A549 (cell line): ENCODE results near the gene CDHR5. TPM values are rescaled to one million over a fixed set of nuclear protein-coding genes. Genes with fewer than 3 reads are reported as not detected.

Experiments
- ATAC-seq, 2 experiments: fragments of 200-7000 bp in 1 of 2; fragments of >200 bp in 1 of 2; cut with Nextera tagmentation in 1 of 2; cut with Tn5 transposase in 1 of 2; 3 replicates each; pipeline versions ENCODE4 v1.8.0 to v1.9.1; 2018 to 2020; ENCODE audit warnings: mild to moderate bottlenecking in 1 of 2, moderate library complexity in 1 of 2
- CTCF ChIA-PET: fragments of 300-600 bp; sonication (Branson Sonifier 250); formaldehyde crosslinking; extraction: SDS; loops from one replicate; lab custom pipeline; 2021; ENCODE audit warnings: antibody characterized with exemption, inconsistent platforms; lab: Yijun Ruan, JAX
- POLR2A ChIA-PET: fragments of 350-600 bp; formaldehyde crosslinking; extraction: SDS; loops from one replicate; lab custom pipeline; 2021; ENCODE audit warnings: antibody characterized with exemption, inconsistent platforms; lab: Yijun Ruan, JAX
- DNase-seq, 2 experiments: peaks; one replicate each; pipeline versions ENCODE4 v3.0.0 to v3.0.0-alpha.2; 2011 to 2016; ENCODE audit warnings: low read depth in 1 of 2, low spot score in 1 of 2
- FAIRE-seq: peaks from 2 replicates; lab custom pipeline; 2011; peaks lifted over from hg19 to GRCh38; lab: Jason Lieb, UNC
- H3K27ac ChIP-seq, 2 experiments: fragments of >200 bp; sonication (Bioruptor Twin); formaldehyde crosslinking; 3 replicates each; pipeline ENCODE4 v1.5.1; 2016 to 2017
- H3K4me1 ChIP-seq: fragments of >200 bp; sonication (Bioruptor Twin); formaldehyde crosslinking; 3 replicates; pipeline ENCODE4 v1.6.1; 2016
- H3K4me2 ChIP-seq: fragments of >200 bp; sonication (Bioruptor Twin); formaldehyde crosslinking; 3 replicates; pipeline ENCODE4 v1.6.1; 2016
- H3K4me3 ChIP-seq: fragments of >200 bp; sonication (Bioruptor Twin); formaldehyde crosslinking; 3 replicates; pipeline ENCODE4 v1.5.1; 2016
- H3K9me3 ChIP-seq: fragments of >200 bp; sonication (Bioruptor Twin); formaldehyde crosslinking; 3 replicates; pipeline ENCODE4 v1.6.1; 2016
- CEBPB ChIP-seq, 2 experiments: fragments of >200 bp in 1 of 2; sonication (Bioruptor Twin) in 1 of 2; formaldehyde crosslinking in 1 of 2; IDR thresholded peaks; 2 replicates each; pipeline ENCODE4 v1.6.1; 2012 to 2016
- EHF ChIP-seq: fragments of 250-450 bp; sonication (Bioruptor Pico); IDR thresholded peaks from 2 replicates; pipeline ENCODE4 v1.5.0; 2020; ENCODE audit warnings: mild to moderate bottlenecking
- EP300 ChIP-seq, 2 experiments: fragments of >200 bp; sonication (Bioruptor Twin); formaldehyde crosslinking; IDR thresholded peaks; 2 replicates in 1 of 2; 3 replicates in 1 of 2; pipeline ENCODE4 v1.6.1; 2016 to 2017
- ESRRA ChIP-seq: fragments of 150-350 bp; IDR thresholded peaks from 2 replicates; pipeline ENCODE4 v1.6.1; 2014; ENCODE audit warnings: mild to moderate bottlenecking, low read length, borderline replicate concordance
- FOSB ChIP-seq: fragments of 250-450 bp; sonication (Bioruptor Pico); IDR thresholded peaks from 2 replicates; pipeline ENCODE4 v1.5.0; 2020; ENCODE audit warnings: mild to moderate bottlenecking, moderate library complexity
- GATA3 ChIP-seq: IDR thresholded peaks from 2 replicates; pipeline ENCODE4 v1.6.1; 2012; ENCODE audit warnings: borderline replicate concordance
- HDAC2 ChIP-seq: fragments of 200-600 bp; sonication (generic); IDR thresholded peaks from 2 replicates; pipeline ENCODE4 v1.6.1; 2016
- HOXB13 ChIP-seq: fragments of 250-450 bp; sonication (Bioruptor Pico); IDR thresholded peaks from 2 replicates; pipeline ENCODE4 v1.5.0; 2020; ENCODE audit warnings: low read depth, mild to moderate bottlenecking, moderate library complexity
- HOXB5 ChIP-seq: fragments of 250-450 bp; sonication (Bioruptor Pico); IDR thresholded peaks from 2 replicates; pipeline ENCODE4 v1.5.0; 2020; ENCODE audit warnings: mild to moderate bottlenecking, moderate library complexity
- JUN ChIP-seq, 2 experiments: fragments of >200 bp; sonication (Bioruptor Twin); formaldehyde crosslinking; IDR thresholded peaks; 2 replicates in 1 of 2; 3 replicates in 1 of 2; pipeline ENCODE4 v1.6.1; 2016 to 2017
- JUNB ChIP-seq: fragments of >200 bp; sonication (Bioruptor Twin); formaldehyde crosslinking; IDR thresholded peaks from 2 replicates; pipeline ENCODE4 v1.6.1; 2016
- KDM1A ChIP-seq: fragments of 200-600 bp; sonication (generic); IDR thresholded peaks from 2 replicates; pipeline ENCODE4 v1.6.1; 2016; ENCODE audit warnings: low read depth, mild to moderate bottlenecking
- MAZ ChIP-seq: fragments of 150-350 bp; IDR thresholded peaks from 2 replicates; pipeline ENCODE4 v1.6.1; 2014; ENCODE audit warnings: antibody characterized with exemption, low read depth, low read length, borderline replicate concordance
- NFE2L2 ChIP-seq: fragments of 150-350 bp; conservative IDR thresholded peaks from 2 replicates; pipeline ENCODE4 v1.6.1; 2014; ENCODE audit warnings: low read length
- PHF8 ChIP-seq: fragments of 200-600 bp; sonication (generic); IDR thresholded peaks from 2 replicates; pipeline ENCODE4 v1.6.1; 2016; ENCODE audit warnings: low read depth, mild to moderate bottlenecking, antibody characterized with exemption, moderate library complexity, borderline replicate concordance
- RCOR1 ChIP-seq: fragments of 150-350 bp; IDR thresholded peaks from 2 replicates; pipeline ENCODE4 v1.6.1; 2014; ENCODE audit warnings: antibody characterized with exemption, low read length, low read depth
- RFX5 ChIP-seq: fragments of 450-650 bp; IDR thresholded peaks from 2 replicates; pipeline ENCODE4 v1.7.1; 2014; ENCODE audit warnings: antibody characterized with exemption, mild to moderate bottlenecking, moderate library complexity
- SREBF2 ChIP-seq: fragments of 450-650 bp; IDR thresholded peaks from 2 replicates; pipeline ENCODE4 v1.6.1; 2014; ENCODE audit warnings: mild to moderate bottlenecking, moderate library complexity
- TP53 ChIP-seq: fragments of 250-450 bp; sonication (Bioruptor Pico); IDR thresholded peaks from 2 replicates; pipeline ENCODE4 v1.5.0; 2021; ENCODE audit warnings: mild to moderate bottlenecking, moderate library complexity
- ZC3H11A ChIP-seq: fragments of 450-650 bp; IDR thresholded peaks from 2 replicates; pipeline ENCODE4 v1.6.1; 2014; ENCODE audit warnings: antibody characterized with exemption, mild to moderate bottlenecking
- WGBS: methylation state at CpG from one replicate; pipeline ENCODE4 v1.1.6; 2017; ENCODE audit errors: missing lambda C conversion rate; 5-methylcytosine and 5-hydroxymethylcytosine counted together
- polyA plus RNA-seq, 4 experiments: library from polyadenylated mRNA; depleted of rRNA in 3 of 4; stranded (reverse); fragments of >200 nt; fragmentation: RNase III in 1 of 4; extraction: RNeasy Plus Mini Kit Qiagen cat#74134 plus additional on column Dnase treatment in 1 of 4; gene quantifications; 2 replicates in 3 of 4; 3 replicates in 1 of 4; pipeline ENCODE4 v1.2.3, GENCODE V29; 2011 to 2017
- TF ChIP-seq, protein P1 (sequence below): fragments of 200-600 bp; sonication (generic); IDR thresholded peaks from 2 replicates; pipeline ENCODE4 v1.6.1; 2016; ENCODE audit warnings: antibody characterized with exemption, mild to moderate bottlenecking, moderate library complexity
- TF ChIP-seq, protein P2 (sequence below): fragments of 150-350 bp; IDR thresholded peaks from 2 replicates; pipeline ENCODE4 v1.6.1; 2014; ENCODE audit warnings: low read depth, mild to moderate bottlenecking, low read length

The CDHR5 gene
- polyA plus RNA-seq, 2 of the 4 experiments (the other 2 are of a cell fraction): 0.08 to 0.12 TPM

DNA sequence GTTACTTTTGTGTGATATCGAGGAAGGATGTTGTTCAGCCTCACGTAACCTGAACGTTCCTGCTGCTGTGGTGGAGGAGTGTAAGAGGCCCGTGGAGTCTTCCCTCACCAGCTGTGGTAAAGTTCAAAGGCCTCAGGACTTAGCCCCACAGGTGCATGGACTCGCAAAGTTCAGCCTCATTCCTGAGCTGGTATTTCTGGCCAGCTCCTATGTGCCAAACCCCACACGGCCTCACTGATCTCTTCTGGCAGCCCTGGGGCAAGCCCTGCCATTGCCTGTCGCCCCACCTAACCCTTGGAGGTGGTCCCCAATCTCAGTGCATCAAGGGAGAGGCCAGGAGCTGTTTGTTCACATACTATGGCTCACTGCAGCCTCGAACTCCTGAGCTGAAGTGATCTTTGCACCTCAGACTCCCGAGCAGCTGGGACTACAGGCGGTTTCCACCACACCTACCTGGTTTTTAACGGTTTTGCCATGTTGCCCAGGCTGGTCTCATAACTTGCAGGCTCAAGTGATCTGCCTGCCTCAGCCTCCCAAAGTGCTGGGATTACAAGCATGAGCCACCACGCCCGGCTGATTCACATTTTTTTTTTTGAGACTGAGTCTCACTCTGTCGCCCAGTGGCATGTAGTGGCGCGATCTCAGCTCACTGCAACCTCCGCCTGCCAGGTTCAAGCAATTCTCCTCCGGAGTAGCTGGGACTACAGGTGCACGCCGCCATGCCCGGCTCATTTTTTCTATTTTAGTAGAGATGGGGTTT, 46.3 kb downstream of the CDHR5 start:
- POLR2A ChIA-PET: no interaction called here
- H3K4me1 ChIP-seq: peaks cover 26% of the 10 kb centered on the region
- WGBS: 77% methylated on average over 21 of the region's 21 CpGs
- FAIRE-seq (no peak), ATAC-seq (no peak), DNase-seq (no peak)
- peak overlapping the region in 1 of 2 experiments; percentile 98; a peak in 2 of 6 replicates for H3K27ac ChIP-seq
- H3K4me2 ChIP-seq: peak overlapping the region; percentile 88
- CTCF ChIA-PET: interaction anchor here (1.1 to 1.8 kb wide), 2 partner anchors 26 to 144 kb away, joined by 4 to 7 read pairs; no protein-coding TSS in a partner anchor
- peak overlapping the region; percentile 91 for H3K4me3 ChIP-seq
- H3K9me3 ChIP-seq: no peaks in the 10 kb centered on the region
- TF ChIP-seq JUN (IDR thresholded peaks at IDR 0.05) (no peak), JUNB (no peak), CEBPB (IDR thresholded peaks at IDR 0.05) (no peak), KDM1A (no peak)
- TF ChIP-seq, protein P1, sequence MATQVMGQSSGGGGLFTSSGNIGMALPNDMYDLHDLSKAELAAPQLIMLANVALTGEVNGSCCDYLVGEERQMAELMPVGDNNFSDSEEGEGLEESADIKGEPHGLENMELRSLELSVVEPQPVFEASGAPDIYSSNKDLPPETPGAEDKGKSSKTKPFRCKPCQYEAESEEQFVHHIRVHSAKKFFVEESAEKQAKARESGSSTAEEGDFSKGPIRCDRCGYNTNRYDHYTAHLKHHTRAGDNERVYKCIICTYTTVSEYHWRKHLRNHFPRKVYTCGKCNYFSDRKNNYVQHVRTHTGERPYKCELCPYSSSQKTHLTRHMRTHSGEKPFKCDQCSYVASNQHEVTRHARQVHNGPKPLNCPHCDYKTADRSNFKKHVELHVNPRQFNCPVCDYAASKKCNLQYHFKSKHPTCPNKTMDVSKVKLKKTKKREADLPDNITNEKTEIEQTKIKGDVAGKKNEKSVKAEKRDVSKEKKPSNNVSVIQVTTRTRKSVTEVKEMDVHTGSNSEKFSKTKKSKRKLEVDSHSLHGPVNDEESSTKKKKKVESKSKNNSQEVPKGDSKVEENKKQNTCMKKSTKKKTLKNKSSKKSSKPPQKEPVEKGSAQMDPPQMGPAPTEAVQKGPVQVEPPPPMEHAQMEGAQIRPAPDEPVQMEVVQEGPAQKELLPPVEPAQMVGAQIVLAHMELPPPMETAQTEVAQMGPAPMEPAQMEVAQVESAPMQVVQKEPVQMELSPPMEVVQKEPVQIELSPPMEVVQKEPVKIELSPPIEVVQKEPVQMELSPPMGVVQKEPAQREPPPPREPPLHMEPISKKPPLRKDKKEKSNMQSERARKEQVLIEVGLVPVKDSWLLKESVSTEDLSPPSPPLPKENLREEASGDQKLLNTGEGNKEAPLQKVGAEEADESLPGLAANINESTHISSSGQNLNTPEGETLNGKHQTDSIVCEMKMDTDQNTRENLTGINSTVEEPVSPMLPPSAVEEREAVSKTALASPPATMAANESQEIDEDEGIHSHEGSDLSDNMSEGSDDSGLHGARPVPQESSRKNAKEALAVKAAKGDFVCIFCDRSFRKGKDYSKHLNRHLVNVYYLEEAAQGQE: no peak
- TF ChIP-seq, all 56 proteins: peak for 0

DNA sequence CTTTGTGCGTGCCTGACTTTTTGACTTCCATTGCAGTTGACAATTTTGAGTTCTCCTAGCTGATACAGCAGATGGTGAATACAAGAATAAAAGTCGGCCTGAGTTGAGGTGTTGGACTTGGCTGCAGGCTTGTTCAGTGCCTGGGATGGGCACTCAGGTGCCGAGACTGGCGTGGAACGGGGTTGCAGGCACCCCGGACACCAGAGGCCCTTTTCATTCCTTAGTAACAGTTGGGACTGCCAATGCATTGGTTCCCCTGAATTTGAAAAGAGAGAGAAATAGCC, 47.2 kb downstream of the CDHR5 start:
- TF ChIP-seq HDAC2 (no peak), GATA3 (no peak), RFX5 (no peak), FOSB (CRISPR knock-in tag) (no peak), ZC3H11A (no peak), HOXB5 (no peak), ESRRA (no peak), SREBF2 (no peak), HOXB13 (CRISPR knock-in tag) (no peak), MAZ (no peak), NFE2L2 (no peak), EHF (no peak), RCOR1 (no peak), PHF8 (no peak), EP300 (IDR thresholded peaks at IDR 0.05) (no peak), TP53 (CRISPR knock-in tag) (no peak)
- TF ChIP-seq, protein P2, sequence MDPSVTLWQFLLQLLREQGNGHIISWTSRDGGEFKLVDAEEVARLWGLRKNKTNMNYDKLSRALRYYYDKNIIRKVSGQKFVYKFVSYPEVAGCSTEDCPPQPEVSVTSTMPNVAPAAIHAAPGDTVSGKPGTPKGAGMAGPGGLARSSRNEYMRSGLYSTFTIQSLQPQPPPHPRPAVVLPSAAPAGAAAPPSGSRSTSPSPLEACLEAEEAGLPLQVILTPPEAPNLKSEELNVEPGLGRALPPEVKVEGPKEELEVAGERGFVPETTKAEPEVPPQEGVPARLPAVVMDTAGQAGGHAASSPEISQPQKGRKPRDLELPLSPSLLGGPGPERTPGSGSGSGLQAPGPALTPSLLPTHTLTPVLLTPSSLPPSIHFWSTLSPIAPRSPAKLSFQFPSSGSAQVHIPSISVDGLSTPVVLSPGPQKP: no peak
- TF ChIP-seq, protein P1: no peak
- WGBS: 39% methylated on average over 6 of the region's 6 CpGs
- H3K4me2 ChIP-seq: peak overlapping the region; percentile 88
- ATAC-seq (no peak), DNase-seq (no peak), FAIRE-seq (no peak)
- H3K9me3 ChIP-seq: no peaks in the 10 kb centered on the region
- peaks cover 26% of the 10 kb centered on the region for H3K4me1 ChIP-seq
- H3K4me3 ChIP-seq: peak overlapping the region; percentile 91
- ChIA-PET CTCF (interaction anchor here (0.9 kb wide), 1 partner anchor 22 kb away, joined by 3 read pairs; no protein-coding TSS in a partner anchor), POLR2A (no interaction called here)
- peak overlapping the region; percentile 97 to 98; a peak in 4 of 6 replicates for H3K27ac ChIP-seq
